HG03103 (cell line): ENCODE results near the gene FBP1.
"Not testable (repeated sequence)": the region's sequence is repeated elsewhere in the genome, so short reads cannot be mapped to it uniquely, and the experiment has no call there.

Experiments used
- ATAC-seq: cut with Tn5 transposase; IDR thresholded peaks from one replicate; pipeline ENCODE4 v1.9.1; 2021; ENCODE audit warnings: low read depth; ENCODE audit not compliant: unreplicated experiment

Gene FBP1

GRCh38 chr9:94586316-94586715, 53.0 kb downstream of the FBP1 start:
- ATAC-seq: no peak

- no peak for ATAC-seq
These were observed 54.8 kb downstream of the FBP1 start for GRCh38 chr9:94584555-94584954.

GRCh38 chr9:94581728-94582127, 57.6 kb downstream of the FBP1 start:
- no peak for ATAC-seq

- ATAC-seq: no peak
These were observed 61.7 kb downstream of the FBP1 start for GRCh38 chr9:94577571-94577970.

GRCh38 chr9:94577036-94577435, 62.3 kb downstream of the FBP1 start:
- no peak for ATAC-seq

- ATAC-seq: no peak
These were observed 63.2 kb downstream of the FBP1 start for GRCh38 chr9:94576131-94576530.

GRCh38 chr9:94568972-94569712, 70.2 kb downstream of the FBP1 start:
- no peak for ATAC-seq

GRCh38 chr9:94568250-94568889, 70.9 kb downstream of the FBP1 start:
- ATAC-seq: no peak

- no peak for ATAC-seq
These were observed 72.0 kb downstream of the FBP1 start for GRCh38 chr9:94567271-94567670.

GRCh38 chr9:94566550-94566949, 72.8 kb downstream of the FBP1 start:
- no peak for ATAC-seq

GRCh38 chr9:94564279-94564678, 75.0 kb downstream of the FBP1 start:
- not testable (repeated sequence) for ATAC-seq

- no peak for ATAC-seq
These were observed 75.8 kb downstream of the FBP1 start for GRCh38 chr9:94563548-94563947.

GRCh38 chr9:94560237-94560636, 79.1 kb downstream of the FBP1 start:
- ATAC-seq: no peak

GRCh38 chr9:94557376-94557775, 81.9 kb downstream of the FBP1 start:
- no peak for ATAC-seq

GRCh38 chr9:94554439-94555331, 84.6 kb downstream of the FBP1 start, which contains the start of gene PCAT7:
Gene PCAT7 (plus strand): TSS chr9:94555083.
- no peak for ATAC-seq

GRCh38 chr9:94554078-94554438, 85.3 kb downstream of the FBP1 start:
- ATAC-seq: no peak
